ENCODE measurements around the gene ADAM23.

DNA sequence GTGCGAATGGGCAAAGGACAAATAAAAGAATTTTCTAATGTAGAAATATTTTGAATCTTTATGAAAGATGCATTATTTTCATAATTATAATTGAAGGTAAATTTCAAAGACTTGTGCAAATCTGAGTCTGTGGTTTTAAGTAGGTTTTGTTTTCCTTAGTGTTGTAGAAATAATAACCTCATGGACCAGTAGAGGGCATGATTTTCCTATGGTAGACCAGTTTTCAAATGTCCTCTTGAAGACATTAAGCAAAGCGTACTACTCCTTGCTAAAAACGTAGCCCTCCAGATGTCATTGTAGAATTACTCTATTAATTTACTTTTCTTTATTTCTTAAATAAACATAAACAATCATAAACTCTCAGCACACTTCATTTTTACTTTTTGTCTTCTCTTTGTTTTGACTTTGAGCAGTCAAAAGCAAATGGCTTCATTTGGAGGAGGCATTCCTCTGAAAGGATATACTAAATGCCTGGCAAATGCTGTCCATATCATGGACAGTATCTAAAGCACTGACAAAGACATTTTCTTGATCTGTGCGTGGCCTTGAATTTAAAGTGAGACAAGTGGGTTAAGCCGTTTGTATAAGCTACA, 113.1 kb downstream of the ADAM23 start:
- TF ChIP-seq ZNF423 (CRISPR knock-in tag; IDR thresholded peaks at IDR 0.05) (no peak), JUN (CRISPR knock-in tag; IDR thresholded peaks at IDR 0.05) (no peak), TP53 (CRISPR knock-in tag; IDR thresholded peaks at IDR 0.05) (no peak)
- TF ChIP-seq, protein P1, sequence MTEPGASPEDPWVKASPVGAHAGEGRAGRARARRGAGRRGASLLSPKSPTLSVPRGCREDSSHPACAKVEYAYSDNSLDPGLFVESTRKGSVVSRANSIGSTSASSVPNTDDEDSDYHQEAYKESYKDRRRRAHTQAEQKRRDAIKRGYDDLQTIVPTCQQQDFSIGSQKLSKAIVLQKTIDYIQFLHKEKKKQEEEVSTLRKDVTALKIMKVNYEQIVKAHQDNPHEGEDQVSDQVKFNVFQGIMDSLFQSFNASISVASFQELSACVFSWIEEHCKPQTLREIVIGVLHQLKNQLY (CRISPR knock-in tag; IDR thresholded peaks at IDR 0.05): no peak
- TF ChIP-seq, protein P2, sequence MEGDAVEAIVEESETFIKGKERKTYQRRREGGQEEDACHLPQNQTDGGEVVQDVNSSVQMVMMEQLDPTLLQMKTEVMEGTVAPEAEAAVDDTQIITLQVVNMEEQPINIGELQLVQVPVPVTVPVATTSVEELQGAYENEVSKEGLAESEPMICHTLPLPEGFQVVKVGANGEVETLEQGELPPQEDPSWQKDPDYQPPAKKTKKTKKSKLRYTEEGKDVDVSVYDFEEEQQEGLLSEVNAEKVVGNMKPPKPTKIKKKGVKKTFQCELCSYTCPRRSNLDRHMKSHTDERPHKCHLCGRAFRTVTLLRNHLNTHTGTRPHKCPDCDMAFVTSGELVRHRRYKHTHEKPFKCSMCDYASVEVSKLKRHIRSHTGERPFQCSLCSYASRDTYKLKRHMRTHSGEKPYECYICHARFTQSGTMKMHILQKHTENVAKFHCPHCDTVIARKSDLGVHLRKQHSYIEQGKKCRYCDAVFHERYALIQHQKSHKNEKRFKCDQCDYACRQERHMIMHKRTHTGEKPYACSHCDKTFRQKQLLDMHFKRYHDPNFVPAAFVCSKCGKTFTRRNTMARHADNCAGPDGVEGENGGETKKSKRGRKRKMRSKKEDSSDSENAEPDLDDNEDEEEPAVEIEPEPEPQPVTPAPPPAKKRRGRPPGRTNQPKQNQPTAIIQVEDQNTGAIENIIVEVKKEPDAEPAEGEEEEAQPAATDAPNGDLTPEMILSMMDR (IDR thresholded peaks at IDR 0.05): no peak

Measured in WTC11 (cell line).